Thyroid gland (tissue), 4 donors: Measurements from ENCODE around the gene CRB1. TPM values are rescaled to one million over a fixed set of nuclear protein-coding genes. Genes with fewer than 3 reads are reported as not detected.

Source experiments
- DNase-seq, 2 donors: peaks; one replicate each; pipeline ENCODE4 v3.0.0-alpha.2; 2019
- H3K27ac ChIP-seq, 3 donors: fragments of 200-600 bp; sonication (generic); 1 replicate in 2 of 3; 2 replicates in 1 of 3; pipeline ENCODE4 v1.5.1; 2016 to 2019; ENCODE audit warnings: mild to moderate bottlenecking in 1 of 3, moderate library complexity in 1 of 3
- H3K27me3 ChIP-seq: fragments of 200-600 bp; sonication (generic); one replicate; pipeline ENCODE4 v1.5.1; 2019
- H3K36me3 ChIP-seq, 2 donors: fragments of 200-600 bp; sonication (generic); one replicate each; pipeline ENCODE4 v1.5.1; 2016 to 2019
- H3K4me1 ChIP-seq, 2 donors: fragments of 200-600 bp; sonication (generic); one replicate each; pipeline ENCODE4 v1.5.1; 2017 to 2019
- H3K4me3 ChIP-seq, 3 donors: fragments of 200-600 bp; sonication (generic); replicated peaks in 1 of 3; 1 replicate in 2 of 3; 2 replicates in 1 of 3; pipeline ENCODE4 v1.5.1; 2016; ENCODE audit warnings: mild to moderate bottlenecking in 1 of 3
- H3K9me3 ChIP-seq: fragments of 200-600 bp; sonication (generic); one replicate; pipeline ENCODE4 v1.5.1; 2017
- POLR2A ChIP-seq, 2 donors: fragments of 450-650 bp; IDR thresholded peaks; one replicate each; pipeline ENCODE4 v1.6.1; 2017; ENCODE audit warnings: antibody characterized with exemption in 2 of 2, mild to moderate bottlenecking in 2 of 2, moderate library complexity in 1 of 2
- WGBS, 2 donors: methylation state at CpG; one replicate each; pipeline ENCODE4 v1.1.5; 2017; 5-methylcytosine and 5-hydroxymethylcytosine counted together
- intact Hi-C: fragments of 100-400 bp; cut with DNase I; formaldehyde crosslinking; loops from one replicate; pipeline ENCODE4 v1.15.1; 2023
- total RNA-seq, 4 donors: library from RNA; depleted of rRNA; stranded (reverse); fragments of >200 nt; gene quantifications; one replicate each; pipeline ENCODE4 v1.2.3, GENCODE V29; 2016
- TF ChIP-seq, protein P1 (sequence below), 6 experiments: fragments of 200-600 bp in 3 of 6; fragments of 450-650 bp in 3 of 6; sonication (generic) in 3 of 6; IDR thresholded peaks; one replicate each; pipeline ENCODE4 v1.5.1; 2016 to 2019; ENCODE audit warnings: antibody characterized with exemption in 6 of 6, mild to moderate bottlenecking in 2 of 6, inconsistent platforms in 1 of 6, moderate library complexity in 1 of 6

CRB1 gene
- total RNA-seq, 4 donors from 2014 or later: 0.21 to 6.7 (median 0.22) TPM; not detected in 1

DNA sequence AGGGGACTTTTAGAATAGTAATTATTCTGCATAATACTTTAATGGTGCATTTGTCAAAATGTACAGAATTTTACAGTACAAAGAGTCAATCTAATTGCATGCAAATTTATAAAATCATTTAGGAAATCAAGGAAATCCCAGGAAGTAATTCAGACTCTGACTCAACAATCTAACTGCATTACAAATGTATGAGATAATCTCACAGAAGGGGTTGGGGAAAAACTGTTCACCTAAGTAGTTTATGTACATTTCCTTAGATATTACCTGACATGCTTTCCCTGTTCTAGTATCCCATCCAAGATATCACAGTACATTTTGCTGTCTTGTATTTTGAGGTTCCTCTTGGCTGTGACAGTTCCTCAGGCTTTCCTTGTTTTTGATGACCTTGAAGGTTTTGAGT, 4.7 kb downstream of the CRB1 start:
- no peaks in the 10 kb centered on the region for H3K27me3 ChIP-seq
- H3K4me1 ChIP-seq: no peaks in the 10 kb centered on the region
- H3K36me3 ChIP-seq: no peaks in the 10 kb centered on the region
- no peak for TF ChIP-seq POLR2A (IDR thresholded peaks at IDR 0.05)
- TF ChIP-seq, protein P1, sequence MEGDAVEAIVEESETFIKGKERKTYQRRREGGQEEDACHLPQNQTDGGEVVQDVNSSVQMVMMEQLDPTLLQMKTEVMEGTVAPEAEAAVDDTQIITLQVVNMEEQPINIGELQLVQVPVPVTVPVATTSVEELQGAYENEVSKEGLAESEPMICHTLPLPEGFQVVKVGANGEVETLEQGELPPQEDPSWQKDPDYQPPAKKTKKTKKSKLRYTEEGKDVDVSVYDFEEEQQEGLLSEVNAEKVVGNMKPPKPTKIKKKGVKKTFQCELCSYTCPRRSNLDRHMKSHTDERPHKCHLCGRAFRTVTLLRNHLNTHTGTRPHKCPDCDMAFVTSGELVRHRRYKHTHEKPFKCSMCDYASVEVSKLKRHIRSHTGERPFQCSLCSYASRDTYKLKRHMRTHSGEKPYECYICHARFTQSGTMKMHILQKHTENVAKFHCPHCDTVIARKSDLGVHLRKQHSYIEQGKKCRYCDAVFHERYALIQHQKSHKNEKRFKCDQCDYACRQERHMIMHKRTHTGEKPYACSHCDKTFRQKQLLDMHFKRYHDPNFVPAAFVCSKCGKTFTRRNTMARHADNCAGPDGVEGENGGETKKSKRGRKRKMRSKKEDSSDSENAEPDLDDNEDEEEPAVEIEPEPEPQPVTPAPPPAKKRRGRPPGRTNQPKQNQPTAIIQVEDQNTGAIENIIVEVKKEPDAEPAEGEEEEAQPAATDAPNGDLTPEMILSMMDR (IDR thresholded peaks at IDR 0.05): no peak
- H3K27ac ChIP-seq: no peak overlapping the region
- intact Hi-C loops: no loop called here
- no peak overlapping the region for H3K4me3 ChIP-seq
- DNase-seq: no peak
- H3K9me3 ChIP-seq: no peaks in the 10 kb centered on the region

DNA sequence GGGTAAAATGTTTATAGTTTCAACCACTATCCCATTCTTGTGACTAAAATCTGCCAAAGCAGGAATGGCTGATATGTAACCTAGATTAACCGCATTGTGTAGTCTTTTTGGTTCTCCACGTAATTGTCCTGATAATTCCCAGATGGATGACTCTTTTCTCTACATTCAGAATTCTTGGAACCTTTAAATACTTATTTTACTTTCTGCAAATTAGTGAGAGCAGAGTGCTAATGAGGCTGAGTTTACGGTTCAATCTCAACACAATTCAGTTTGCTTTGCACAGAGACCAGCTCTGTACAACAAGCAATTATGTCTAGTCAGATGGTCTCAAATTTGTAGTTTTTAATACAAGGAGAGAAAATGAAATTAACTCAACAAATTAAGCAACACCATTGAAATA, 9.1 kb downstream of the CRB1 start:
- 73 to 76% methylated on average over 3 of the region's 3 CpGs for WGBS, 2 donors
- no peak overlapping the region for H3K27ac ChIP-seq

DNA sequence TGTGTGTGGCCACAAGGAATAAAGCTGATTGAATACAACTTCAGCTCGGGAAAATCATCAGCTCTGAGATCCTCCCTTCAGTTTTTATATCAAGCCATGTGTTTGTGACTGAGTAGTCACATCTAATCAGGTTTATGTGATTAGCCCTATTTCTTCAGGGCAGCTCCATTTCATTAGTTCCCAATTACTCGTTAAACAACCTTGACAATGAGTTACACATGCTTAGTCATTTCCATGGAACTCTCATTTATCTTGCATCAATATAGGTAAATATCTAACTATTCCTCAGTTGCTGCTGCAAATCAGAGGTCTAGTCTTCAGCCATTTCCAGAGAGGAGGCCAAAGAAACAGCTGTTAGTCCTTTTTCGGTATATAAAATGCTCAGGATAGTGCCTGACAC, 16.3 kb downstream of the CRB1 start:
- TF ChIP-seq, protein P1 (IDR thresholded peaks at IDR 0.05): no peak
- no peak for TF ChIP-seq POLR2A (IDR thresholded peaks at IDR 0.05)
- Histone ChIP-seq H3K27ac (no peak overlapping the region), H3K9me3 (no peaks in the 10 kb centered on the region), H3K27me3 (no peaks in the 10 kb centered on the region), H3K4me1 (no peaks in the 10 kb centered on the region), H3K36me3 (no peaks in the 10 kb centered on the region), H3K4me3 (no peak overlapping the region)
- intact Hi-C loops: no loop called here
- DNase-seq: no peak
- 83 to 85% methylated on average over 3 of the region's 3 CpGs for WGBS, 2 donors

More for the DNA sequence above, 9.1 kb downstream of the CRB1 start:
- no peaks in the 10 kb centered on the region for H3K36me3 ChIP-seq
- DNase-seq: no peak
- H3K4me1 ChIP-seq: no peaks in the 10 kb centered on the region
- intact Hi-C loops: no loop called here
- H3K4me3 ChIP-seq: no peak overlapping the region
- TF ChIP-seq POLR2A (IDR thresholded peaks at IDR 0.05): no peak
- TF ChIP-seq, protein P1 (IDR thresholded peaks at IDR 0.05): no peak
- no peaks in the 10 kb centered on the region for H3K9me3 ChIP-seq
- no peaks in the 10 kb centered on the region for H3K27me3 ChIP-seq

DNA sequence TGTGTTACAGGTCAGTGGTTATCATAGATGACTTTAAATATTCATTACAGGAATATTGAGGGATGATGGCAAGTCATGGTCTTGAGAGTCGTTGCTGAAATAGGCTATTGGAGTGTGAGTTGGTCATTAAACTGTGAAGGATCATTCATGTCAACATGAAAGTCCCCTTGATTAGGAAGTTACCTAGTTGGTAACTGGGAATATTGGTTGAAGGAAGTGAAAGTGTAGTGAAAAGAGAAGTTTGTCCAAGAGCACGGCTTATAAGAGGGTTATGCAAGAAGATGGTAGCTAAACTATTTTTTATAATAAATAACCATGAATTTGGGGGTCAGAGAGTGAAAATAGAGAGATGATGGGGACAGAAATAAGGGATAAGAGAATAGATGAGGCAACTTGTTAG, 16.9 kb downstream of the CRB1 start:
- H3K36me3 ChIP-seq: no peaks in the 10 kb centered on the region
- H3K27ac ChIP-seq: no peak overlapping the region
- WGBS, 2 donors: 63 to 83% methylated on average over 2 of the region's 2 CpGs
- DNase-seq: no peak
- H3K27me3 ChIP-seq: no peaks in the 10 kb centered on the region
- H3K4me3 ChIP-seq: no peak overlapping the region
- TF ChIP-seq, protein P1 (IDR thresholded peaks at IDR 0.05): no peak
- TF ChIP-seq POLR2A (IDR thresholded peaks at IDR 0.05): no peak
- H3K9me3 ChIP-seq: no peaks in the 10 kb centered on the region
- intact Hi-C loops: no loop called here
- H3K4me1 ChIP-seq: no peaks in the 10 kb centered on the region

DNA sequence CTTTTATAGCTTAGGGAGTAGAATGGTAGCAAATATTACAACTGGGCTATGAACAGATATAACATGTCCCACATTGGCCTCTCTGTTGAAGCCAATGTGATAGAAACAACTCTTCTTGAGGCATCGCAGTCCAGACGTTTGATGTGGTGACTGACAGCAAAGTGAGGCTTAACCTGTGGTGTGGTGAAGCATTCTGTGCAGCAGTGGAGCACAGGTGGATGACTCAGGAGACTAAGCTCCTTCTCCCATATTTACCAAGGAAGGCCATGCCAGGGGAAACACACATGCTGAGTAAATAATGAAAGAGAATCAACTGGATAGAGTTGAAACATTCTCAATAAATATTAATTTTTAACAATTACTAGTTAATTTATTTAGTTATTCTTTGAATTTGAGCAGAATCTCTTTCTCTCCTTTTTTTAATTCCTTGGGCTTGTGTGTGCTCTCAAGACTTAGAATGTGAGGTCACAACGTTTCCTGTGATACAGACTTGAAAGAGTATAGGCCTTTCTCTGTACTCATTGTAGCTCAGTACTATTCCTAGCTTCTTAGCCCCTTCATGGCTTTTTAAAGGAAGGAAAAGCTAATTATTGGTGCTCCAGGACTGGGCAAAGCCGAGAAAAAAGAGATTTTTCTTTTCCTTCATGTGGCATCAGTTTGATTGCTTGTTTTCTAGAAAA, 17.6 kb downstream of the CRB1 start:
- Histone ChIP-seq H3K9me3 (no peaks in the 10 kb centered on the region), H3K4me3 (no peak overlapping the region), H3K27me3 (no peaks in the 10 kb centered on the region), H3K27ac (no peak overlapping the region), H3K4me1 (no peaks in the 10 kb centered on the region), H3K36me3 (no peaks in the 10 kb centered on the region)
- WGBS, 2 donors: 75 to 80% methylated on average over 4 of the region's 4 CpGs
- DNase-seq: no peak
- intact Hi-C loops: no loop called here
- TF ChIP-seq, protein P1 (IDR thresholded peaks at IDR 0.05): no peak
- no peak for TF ChIP-seq POLR2A (IDR thresholded peaks at IDR 0.05)
